ENCODE data around the gene CREB3L1.

CREB3L1 gene

GRCh38 chr11:46306296-46306853 is 28.9 kb downstream of the CREB3L1 start:
- H3K27ac ChIP-seq = no peak overlapping the region
- no peak for DNase-seq (ENCODE audit: low spot score)
- TF ChIP-seq CTCF (IDR thresholded peaks at IDR 0.05) = no peak
- no peak overlapping the region for H3K4me3 ChIP-seq

- TF ChIP-seq CTCF (IDR thresholded peaks at IDR 0.05) = no peak
Observed at GRCh38 chr11:46307369-46307768, 29.9 kb downstream of the CREB3L1 start.

GRCh38 chr11:46307785-46308341 is 30.4 kb downstream of the CREB3L1 start:
- no peak for DNase-seq (ENCODE audit: low spot score)
- TF ChIP-seq CTCF (IDR thresholded peaks at IDR 0.05) = no peak
- Histone ChIP-seq H3K27ac (no peak overlapping the region), H3K4me3 (no peak overlapping the region)

More at GRCh38 chr11:46307369-46307768, 29.9 kb downstream of the CREB3L1 start:
- Histone ChIP-seq H3K4me3 (no peak overlapping the region), H3K27ac (no peak overlapping the region)
- DNase-seq (ENCODE audit: low spot score) = no peak

GRCh38 chr11:46308631-46309419 is 31.4 kb downstream of the CREB3L1 start:
- peak; percentile 85 for TF ChIP-seq CTCF (IDR thresholded peaks at IDR 0.05)
- no peak for DNase-seq (ENCODE audit: low spot score)
- no peak overlapping the region for H3K27ac ChIP-seq
- H3K4me3 ChIP-seq = no peak overlapping the region

- Histone ChIP-seq H3K27ac (no peak overlapping the region), H3K4me3 (no peak overlapping the region)
- no peak for TF ChIP-seq CTCF (IDR thresholded peaks at IDR 0.05)
- DNase-seq (ENCODE audit: low spot score) = no peak
Observed at GRCh38 chr11:46309814-46310259, 32.4 kb downstream of the CREB3L1 start.

GRCh38 chr11:46315033-46315738 is 37.7 kb downstream of the CREB3L1 start:
- Histone ChIP-seq H3K27ac (no peak overlapping the region), H3K4me3 (no peak overlapping the region)
- no peak for DNase-seq (ENCODE audit: low spot score)
- peak; percentile 72 for TF ChIP-seq CTCF (IDR thresholded peaks at IDR 0.05)

All from coronary artery (tissue), 2 donors.